H9 (cell line): ENCODE measurements around the gene NFASC. TPM values are rescaled to one million over a fixed set of nuclear protein-coding genes. Genes with fewer than 3 reads are reported as not detected.

Experiments
- DNase-seq: peaks from one replicate; pipeline ENCODE4 v3.0.0-alpha.2; 2017
- H2AFZ ChIP-seq: one replicate; pipeline ENCODE4 v1.6.1; 2013; ENCODE audit warnings: mild to moderate bottlenecking, low read length, control low read depth, moderate library complexity
- H2AK5ac ChIP-seq: 2 replicates; pipeline ENCODE4 v1.6.1; 2013; ENCODE audit warnings: low read length, control low read depth, mixed read lengths; ENCODE audit not compliant: insufficient read length
- H2BK120ac ChIP-seq: one replicate; pipeline ENCODE4 v1.6.1; 2013; ENCODE audit warnings: low read depth, mild to moderate bottlenecking, low read length, control low read depth, inconsistent platforms; ENCODE audit not compliant: poor library complexity, severe bottlenecking
- H2BK12ac ChIP-seq: 2 replicates; pipeline ENCODE4 v1.6.1; 2013; ENCODE audit warnings: low read length, control low read depth, mixed read lengths, low read depth; ENCODE audit not compliant: insufficient read length
- H2BK15ac ChIP-seq: 2 replicates; pipeline ENCODE4 v1.6.1; 2013; ENCODE audit warnings: low read depth, low read length, control low read depth
- H2BK20ac ChIP-seq: one replicate; pipeline ENCODE4 v1.6.1; 2013; ENCODE audit warnings: low read depth, mild to moderate bottlenecking, low read length, control low read depth, inconsistent platforms; ENCODE audit not compliant: poor library complexity, severe bottlenecking
- H2BK5ac ChIP-seq: 2 replicates; pipeline ENCODE4 v1.6.1; 2013; ENCODE audit warnings: low read length, control low read depth, mixed read lengths; ENCODE audit not compliant: insufficient read length
- H3K14ac ChIP-seq: 2 replicates; pipeline ENCODE4 v1.6.1; 2013; ENCODE audit warnings: low read length, control low read depth; ENCODE audit not compliant: insufficient read depth
- H3K18ac ChIP-seq: 2 replicates; pipeline ENCODE4 v1.6.1; 2013; ENCODE audit warnings: low read depth, mild to moderate bottlenecking, mixed read lengths, low read length, control low read depth; ENCODE audit not compliant: insufficient read length
- H3K23ac ChIP-seq: 2 replicates; pipeline ENCODE4 v1.6.1; 2013; ENCODE audit warnings: low read length, control low read depth, mixed read lengths, low read depth; ENCODE audit not compliant: insufficient read length
- H3K23me2 ChIP-seq: 2 replicates; pipeline ENCODE4 v1.6.1; 2013; ENCODE audit warnings: low read depth, mild to moderate bottlenecking, mixed read lengths, low read length, control low read depth; ENCODE audit not compliant: insufficient read length, poor library complexity, severe bottlenecking
- H3K27ac ChIP-seq: 2 replicates; pipeline ENCODE4 v1.5.1; 2013; ENCODE audit warnings: low read length, control low read depth, mixed read lengths, low read depth; ENCODE audit not compliant: insufficient read length
- H3K27me3 ChIP-seq: 2 replicates; pipeline ENCODE4 v1.6.1; 2013; ENCODE audit warnings: low read length, control low read depth, inconsistent platforms; ENCODE audit not compliant: insufficient read depth
- H3K4ac ChIP-seq: 2 replicates; pipeline ENCODE4 v1.6.1; 2013; ENCODE audit warnings: low read depth, mild to moderate bottlenecking, control low read depth, inconsistent platforms, low read length, moderate library complexity
- H3K4me1 ChIP-seq: 2 replicates; pipeline ENCODE4 v1.6.1; 2013; ENCODE audit warnings: low read length, control low read depth, inconsistent platforms; ENCODE audit not compliant: insufficient read depth
- H3K4me2 ChIP-seq: 2 replicates; pipeline ENCODE4 v1.6.1; 2013; ENCODE audit warnings: low read length, control low read depth, mixed read lengths; ENCODE audit not compliant: insufficient read length, insufficient read depth
- H3K56ac ChIP-seq: 2 replicates; pipeline ENCODE4 v1.6.1; 2013; ENCODE audit warnings: low read depth, mild to moderate bottlenecking, mixed read lengths, low read length, control low read depth; ENCODE audit not compliant: insufficient read length
- H3K79me1 ChIP-seq: 2 replicates; pipeline ENCODE4 v1.6.1; 2013; ENCODE audit warnings: low read depth, mild to moderate bottlenecking, moderate library complexity, low read length, control low read depth, inconsistent platforms; ENCODE audit not compliant: insufficient read depth, poor library complexity, severe bottlenecking
- H3K79me2 ChIP-seq: 2 replicates; pipeline ENCODE4 v1.6.1; 2013; ENCODE audit warnings: low read length, control low read depth, inconsistent platforms; ENCODE audit not compliant: insufficient read depth
- H3K9ac ChIP-seq: 2 replicates; pipeline ENCODE4 v1.6.1; 2013; ENCODE audit warnings: low read length, control low read depth, mixed read lengths; ENCODE audit not compliant: insufficient read length; ENCODE audit errors: extremely low read depth
- H3K9me3 ChIP-seq: one replicate; pipeline ENCODE4 v1.6.1; 2013; ENCODE audit warnings: low read depth, low read length, inconsistent platforms; ENCODE audit not compliant: control insufficient read depth
- H3T11ph ChIP-seq: one replicate; pipeline ENCODE4 v1.6.1; 2013; ENCODE audit warnings: mild to moderate bottlenecking, low read length, control low read depth, inconsistent platforms
- H4K20me1 ChIP-seq: one replicate; pipeline ENCODE4 v1.6.1; 2013; ENCODE audit not compliant: control insufficient read depth, insufficient read length, insufficient read depth
- H4K5ac ChIP-seq: 2 replicates; pipeline ENCODE4 v1.6.1; 2013; ENCODE audit warnings: low read depth, mild to moderate bottlenecking, mixed read lengths, low read length, control low read depth; ENCODE audit not compliant: insufficient read length
- H4K8ac ChIP-seq: replicated peaks from 2 replicates; pipeline ENCODE4 v1.6.1; 2013; ENCODE audit warnings: low read length, control low read depth, mixed read lengths, low read depth; ENCODE audit not compliant: insufficient read length
- H4K91ac ChIP-seq: 2 replicates; pipeline ENCODE4 v1.6.1; 2013; ENCODE audit warnings: low read depth, mild to moderate bottlenecking, moderate library complexity, mixed read lengths, low read length, control low read depth; ENCODE audit not compliant: insufficient read length
- H3K27ac Mint-ChIP-seq, 3 experiments: 2 replicates in 2 of 3; 3 replicates in 1 of 3; pipeline ENCODE4 v1.8.0; 2020 to 2021; ENCODE audit warnings: mixed read lengths in 3 of 3, mild to moderate bottlenecking in 1 of 3, moderate library complexity in 1 of 3
- H3K27me3 Mint-ChIP-seq: 2 replicates; pipeline ENCODE4 v1.8.0; 2021; ENCODE audit warnings: low read depth, mild to moderate bottlenecking, moderate library complexity, mixed read lengths
- H3K36me3 Mint-ChIP-seq, 3 experiments: 2 replicates in 2 of 3; 3 replicates in 1 of 3; pipeline ENCODE4 v1.8.0; 2020 to 2021; ENCODE audit warnings: low read depth in 3 of 3, mixed read lengths in 3 of 3; ENCODE audit not compliant: insufficient read depth in 1 of 3
- H3K4me1 Mint-ChIP-seq, 2 experiments: 2 replicates each; pipeline ENCODE4 v1.8.0; 2020; ENCODE audit warnings: mixed read lengths in 2 of 2
- H3K4me3 Mint-ChIP-seq, 2 experiments: 2 replicates in 1 of 2; 3 replicates in 1 of 2; pipeline ENCODE4 v1.8.0; 2020 to 2021; ENCODE audit warnings: mild to moderate bottlenecking in 2 of 2, mixed read lengths in 2 of 2, moderate library complexity in 1 of 2
- H3K9me3 Mint-ChIP-seq, 2 experiments: 2 replicates in 1 of 2; 3 replicates in 1 of 2; pipeline ENCODE4 v1.8.0; 2020; ENCODE audit warnings: mild to moderate bottlenecking in 2 of 2, mixed read lengths in 2 of 2, moderate library complexity in 1 of 2
- CTCF ChIP-seq: fragments of 200-600 bp; sonication (generic); conservative IDR thresholded peaks from 3 replicates; pipeline ENCODE4 v1.8.0; 2021; ENCODE audit warnings: antibody characterized with exemption, mild to moderate bottlenecking
- WGBS: extraction: QIAGEN DNeasy Blood & Tissue Kit; methylation state at CpG from one replicate; pipeline ENCODE4 v1.1.7; 2013; ENCODE audit warnings: missing lambda C conversion rate, low lambda C conversion rate, mixed read lengths; ENCODE audit not compliant: insufficient read length; ENCODE audit errors: extremely low coverage; 5-methylcytosine and 5-hydroxymethylcytosine counted together
- total RNA-seq: library from RNA; stranded (reverse); gene quantifications from 2 replicates; pipeline ENCODE4 v1.2.1, GENCODE V29; 2021

The NFASC gene
- total RNA-seq, 1 experiment from 2014 or later: 5.0 TPM

- Histone ChIP-seq H3K4me1 (peaks cover 3% of the 10 kb centered on the region; the same call in 1 of the 2 replicates), H3K18ac (no peak overlapping the region), H2AFZ (no peak overlapping the region), H3K23me2 (no peaks in the 10 kb centered on the region), H3K56ac (no peak overlapping the region), H4K5ac (no peak overlapping the region), H4K8ac (no peak overlapping the region), H2BK12ac (no peak overlapping the region), H3T11ph (no peak overlapping the region), H3K79me1 (no peaks in the 10 kb centered on the region), H4K20me1 (no peaks in the 10 kb centered on the region), H3K9me3 (no peaks in the 10 kb centered on the region), H3K79me2 (no peaks in the 10 kb centered on the region), H2BK5ac (no peak overlapping the region), H3K23ac (no peak overlapping the region), H2AK5ac (no peak overlapping the region), H4K91ac (no peak overlapping the region), H2BK20ac (no peak overlapping the region), H3K27me3 (no peaks in the 10 kb centered on the region), H3K27ac (no peak overlapping the region), H3K4ac (no peak overlapping the region), H3K4me2 (no peak overlapping the region), H3K9ac (no peak overlapping the region), H3K14ac (no peak overlapping the region), H2BK120ac (no peak overlapping the region), H2BK15ac (no peak overlapping the region)
- Mint-ChIP-seq H3K27me3 (peaks cover 29% of the 10 kb centered on the region), H3K9me3 (no peaks in the 10 kb centered on the region), H3K4me1 (peaks cover 28 to 31% of the 10 kb centered on the region in 2 experiments), H3K4me3 (no peak overlapping the region), H3K27ac (no peak overlapping the region; a peak in 1 of 7 replicates), H3K36me3 (no peaks in the 10 kb centered on the region)
- DNase-seq: no peak
- TF ChIP-seq CTCF: no peak
- WGBS: no CpG with 5 or more reads among the region's 13 CpGs
Measured at GRCh38 chr1:205016584-205016983, 145.9 kb downstream of the NFASC start.
